COR-L47 (cell line): ENCODE data around the gene RHBDF2.
"Not testable (repeated sequence)": the region's sequence is repeated elsewhere in the genome, so short reads cannot be mapped to it uniquely, and the experiment has no call there.

ENCODE experiments used
- DNase-seq: peaks from one replicate; lab custom pipeline; 2025; lab: John Stamatoyannopoulos, UW

Gene RHBDF2

GRCh38 chr17:76538281-76538931 is 37.2 kb upstream of the RHBDF2 start:
- DNase-seq = no peak

- no peak for DNase-seq
Measured at GRCh38 chr17:76537578-76538280, 36.5 kb upstream of the RHBDF2 start, which contains the start of gene CYGB. CYGB (minus strand) TSS chr17:76537709; CDS start chr17:76537542, 167 bp downstream.

GRCh38 chr17:76537288-76537577 is 36.0 kb upstream of the RHBDF2 start:
- no peak for DNase-seq

- DNase-seq = no peak
Measured at GRCh38 chr17:76536511-76537287, 35.5 kb upstream of the RHBDF2 start.

GRCh38 chr17:76535788-76536510 is 34.7 kb upstream of the RHBDF2 start:
- DNase-seq = no peak

- DNase-seq = no peak
Measured at GRCh38 chr17:76534831-76535732, 33.9 kb upstream of the RHBDF2 start.

GRCh38 chr17:76533640-76534359 is 32.6 kb upstream of the RHBDF2 start:
- DNase-seq = not testable (repeated sequence)

- no peak for DNase-seq
Measured at GRCh38 chr17:76532072-76532651, 30.9 kb upstream of the RHBDF2 start.

GRCh38 chr17:76531486-76532038 is 30.3 kb upstream of the RHBDF2 start:
- DNase-seq = no peak

GRCh38 chr17:76530811-76531485 is 29.7 kb upstream of the RHBDF2 start:
- DNase-seq = no peak

GRCh38 chr17:76530095-76530723 is 29.0 kb upstream of the RHBDF2 start:
- DNase-seq = no peak

- DNase-seq = no peak
Measured at GRCh38 chr17:76529224-76530094, 28.2 kb upstream of the RHBDF2 start.

- no peak for DNase-seq
Measured at GRCh38 chr17:76528528-76529223, 27.5 kb upstream of the RHBDF2 start.

- DNase-seq = no peak
Measured at GRCh38 chr17:76528156-76528527, 26.9 kb upstream of the RHBDF2 start.

GRCh38 chr17:76527430-76528111 is 26.3 kb upstream of the RHBDF2 start:
- DNase-seq = no peak

- DNase-seq = not testable (repeated sequence)
Measured at GRCh38 chr17:76527016-76527415, 25.8 kb upstream of the RHBDF2 start.

GRCh38 chr17:76525513-76525833 is 24.2 kb upstream of the RHBDF2 start:
- DNase-seq = not testable (repeated sequence)
